Calu3 (cell line): ENCODE measurements around the gene GPR143. TPM values are rescaled to one million over a fixed set of nuclear protein-coding genes. Genes with fewer than 3 reads are reported as not detected.

Source experiments
- BruUV-seq: library from RNA; stranded (reverse); fragments of 400-500 nt; replicated peaks from 2 replicates; lab custom pipeline; 2021; lab: Mats Ljungman, UMichigan
- CTCF ChIA-PET: fragments of 300-600 bp; sonication (Branson Sonifier 250); formaldehyde crosslinking; loops from one replicate; lab custom pipeline; 2022; ENCODE audit warnings: antibody characterized with exemption; lab: Charles Lee
- DNase-seq: peaks from one replicate; pipeline ENCODE4 v3.0.0; 2022
- H3K27ac Mint-ChIP-seq: one replicate; pipeline ENCODE4 v1.8.0; 2022; ENCODE audit warnings: mixed read lengths; ENCODE audit not compliant: unreplicated experiment
- H3K27me3 Mint-ChIP-seq: one replicate; pipeline ENCODE4 v1.8.0; 2022; ENCODE audit warnings: mixed read lengths; ENCODE audit not compliant: unreplicated experiment
- H3K36me3 Mint-ChIP-seq: one replicate; pipeline ENCODE4 v1.8.0; 2022; ENCODE audit warnings: mild to moderate bottlenecking, moderate library complexity, mixed read lengths; ENCODE audit not compliant: insufficient read depth, unreplicated experiment
- H3K4me1 Mint-ChIP-seq: one replicate; pipeline ENCODE4 v1.8.0; 2022; ENCODE audit warnings: mild to moderate bottlenecking, low read depth, mixed read lengths; ENCODE audit not compliant: unreplicated experiment
- H3K4me3 Mint-ChIP-seq: one replicate; pipeline ENCODE4 v1.8.0; 2022; ENCODE audit warnings: mild to moderate bottlenecking, low read depth, moderate library complexity, mixed read lengths; ENCODE audit not compliant: unreplicated experiment
- H3K9me3 Mint-ChIP-seq: one replicate; pipeline ENCODE4 v1.8.0; 2022; ENCODE audit warnings: low read depth, mixed read lengths; ENCODE audit not compliant: unreplicated experiment
- intact Hi-C: fragments of 100-400 bp; cut with micrococcal nuclease; formaldehyde crosslinking; loops from one replicate; pipeline ENCODE4 v1.10.0; 2022; ENCODE audit not compliant: unreplicated experiment
- total RNA-seq: library from RNA; stranded (reverse); gene quantifications from 2 replicates; pipeline ENCODE4 v1.2.3, GENCODE V29; 2022
- TF ChIP-seq, protein P1 (sequence below): fragments of 200-600 bp; IDR thresholded peaks from one replicate; pipeline ENCODE4 v1.8.0; 2022; ENCODE audit warnings: antibody characterized with exemption; ENCODE audit not compliant: unreplicated experiment

Gene GPR143
- total RNA-seq, 1 experiment from 2014 or later, result 8.3 TPM

DNA sequence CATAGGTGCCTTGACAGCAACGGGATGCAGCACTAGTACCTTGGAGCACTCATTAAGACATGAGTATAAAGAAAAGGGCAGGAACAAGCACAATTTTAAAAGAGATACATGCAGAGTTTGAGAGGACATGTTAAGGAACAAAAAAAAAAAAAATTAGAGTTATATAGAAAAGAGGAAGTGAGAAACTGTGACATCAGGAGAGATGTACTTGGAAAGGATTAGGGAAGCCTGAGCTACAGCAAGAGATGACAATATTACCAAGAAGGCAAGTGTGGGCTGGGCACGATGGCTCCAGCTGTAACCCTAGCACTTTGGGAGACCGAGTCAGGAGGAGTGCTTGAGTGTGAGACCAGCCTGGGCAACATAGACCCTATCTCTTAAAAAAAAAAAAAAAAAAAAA lies 37.4 kb downstream of the GPR143 start:
- CTCF ChIA-PET, result no interaction called here
- H3K9me3 Mint-ChIP-seq, result peaks cover 4% of the 10 kb centered on the region
- TF ChIP-seq, protein P1, sequence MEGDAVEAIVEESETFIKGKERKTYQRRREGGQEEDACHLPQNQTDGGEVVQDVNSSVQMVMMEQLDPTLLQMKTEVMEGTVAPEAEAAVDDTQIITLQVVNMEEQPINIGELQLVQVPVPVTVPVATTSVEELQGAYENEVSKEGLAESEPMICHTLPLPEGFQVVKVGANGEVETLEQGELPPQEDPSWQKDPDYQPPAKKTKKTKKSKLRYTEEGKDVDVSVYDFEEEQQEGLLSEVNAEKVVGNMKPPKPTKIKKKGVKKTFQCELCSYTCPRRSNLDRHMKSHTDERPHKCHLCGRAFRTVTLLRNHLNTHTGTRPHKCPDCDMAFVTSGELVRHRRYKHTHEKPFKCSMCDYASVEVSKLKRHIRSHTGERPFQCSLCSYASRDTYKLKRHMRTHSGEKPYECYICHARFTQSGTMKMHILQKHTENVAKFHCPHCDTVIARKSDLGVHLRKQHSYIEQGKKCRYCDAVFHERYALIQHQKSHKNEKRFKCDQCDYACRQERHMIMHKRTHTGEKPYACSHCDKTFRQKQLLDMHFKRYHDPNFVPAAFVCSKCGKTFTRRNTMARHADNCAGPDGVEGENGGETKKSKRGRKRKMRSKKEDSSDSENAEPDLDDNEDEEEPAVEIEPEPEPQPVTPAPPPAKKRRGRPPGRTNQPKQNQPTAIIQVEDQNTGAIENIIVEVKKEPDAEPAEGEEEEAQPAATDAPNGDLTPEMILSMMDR, result no peak
- DNase-seq, result no peak
- H3K4me1 Mint-ChIP-seq, result no peaks in the 10 kb centered on the region
- no peak overlapping the region for H3K4me3 Mint-ChIP-seq
- intact Hi-C loops, result no loop called here
- H3K36me3 Mint-ChIP-seq, result no peaks in the 10 kb centered on the region
- H3K27me3 Mint-ChIP-seq, result no peaks in the 10 kb centered on the region
- BruUV-seq, result no TSS peak
- no peak overlapping the region for H3K27ac Mint-ChIP-seq

DNA sequence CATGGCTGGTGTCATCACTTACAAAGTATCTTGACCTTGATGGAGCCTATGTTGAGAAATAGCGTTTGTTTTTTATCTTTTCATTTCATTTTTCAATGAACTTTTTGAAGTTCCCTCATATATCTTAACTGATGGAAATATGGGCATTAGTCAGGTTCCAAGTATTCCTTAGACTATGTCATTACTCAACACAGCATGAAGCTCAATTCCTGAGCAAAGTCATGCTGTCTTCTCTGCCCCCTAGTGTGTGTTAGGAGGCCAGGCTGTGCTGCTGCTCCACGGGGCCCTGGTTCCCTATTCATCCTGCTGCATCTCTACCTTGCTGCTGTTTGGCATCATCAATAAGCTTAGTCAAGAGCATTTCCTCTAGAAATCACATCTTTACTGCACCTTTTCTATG lies 40.9 kb downstream of the GPR143 start:
- BruUV-seq, result no TSS peak

DNA sequence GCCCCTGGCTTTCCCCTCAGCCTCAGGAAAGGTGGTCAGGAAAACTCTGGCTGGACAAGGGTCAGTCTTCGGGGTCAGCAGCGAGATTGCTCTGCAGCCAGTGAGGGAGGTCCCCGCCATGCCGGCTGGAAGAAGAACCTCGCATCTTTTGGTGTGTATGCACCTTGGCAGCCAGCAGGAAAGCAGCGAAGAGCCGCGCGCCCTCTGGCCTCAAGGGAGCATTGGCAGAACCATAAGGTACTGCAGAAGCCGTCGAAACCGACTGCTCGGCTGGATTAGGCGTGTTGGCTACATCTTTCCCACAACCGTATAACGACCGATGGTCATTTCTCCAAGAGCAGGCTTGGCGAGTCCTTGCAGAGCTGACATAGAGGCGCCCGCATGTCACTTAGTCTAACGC lies 48.3 kb downstream of the GPR143 start:
- H3K4me3 Mint-ChIP-seq, result no peak overlapping the region
- intact Hi-C loops, result no loop called here
- TF ChIP-seq, protein P1, result no peak
- peaks cover 2% of the 10 kb centered on the region for H3K9me3 Mint-ChIP-seq
- peaks cover 21% of the 10 kb centered on the region for H3K36me3 Mint-ChIP-seq
- no TSS peak for BruUV-seq
- no peaks in the 10 kb centered on the region for H3K27me3 Mint-ChIP-seq
- no peaks in the 10 kb centered on the region for H3K4me1 Mint-ChIP-seq
- no peak overlapping the region for H3K27ac Mint-ChIP-seq
- CTCF ChIA-PET, result no interaction called here
- no peak for DNase-seq

More for the DNA sequence above, 40.9 kb downstream of the GPR143 start:
- DNase-seq, result no peak
- H3K9me3 Mint-ChIP-seq, result peaks cover 6% of the 10 kb centered on the region
- H3K27ac Mint-ChIP-seq, result no peak overlapping the region
- no peaks in the 10 kb centered on the region for H3K27me3 Mint-ChIP-seq
- H3K36me3 Mint-ChIP-seq, result peaks cover 12% of the 10 kb centered on the region
- intact Hi-C loops, result no loop called here
- no peak overlapping the region for H3K4me3 Mint-ChIP-seq
- TF ChIP-seq, protein P1, result no peak
- CTCF ChIA-PET, result no interaction called here
- H3K4me1 Mint-ChIP-seq, result no peaks in the 10 kb centered on the region

DNA sequence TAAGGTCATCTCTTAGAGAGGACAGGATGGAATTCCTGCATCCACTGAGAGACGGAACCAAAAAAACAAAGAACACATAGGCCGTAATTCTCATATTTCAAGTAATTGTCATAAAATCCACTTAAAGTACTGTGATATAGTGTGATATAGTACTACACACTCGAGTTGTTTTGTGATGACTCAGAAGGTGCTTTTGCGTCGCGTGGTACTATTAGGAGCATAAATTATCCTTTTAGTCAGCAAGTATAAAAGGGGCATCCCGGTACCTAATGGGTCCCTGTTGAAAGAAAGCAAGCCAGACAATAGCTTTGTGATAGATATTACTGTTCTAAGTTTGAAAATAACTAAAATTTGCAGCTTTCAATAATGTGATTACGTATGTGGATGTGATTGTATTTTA lies 55.3 kb downstream of the GPR143 start:
- CTCF ChIA-PET, result no interaction called here
- Mint-ChIP-seq H3K9me3 (no peaks in the 10 kb centered on the region), H3K36me3 (peaks cover 28% of the 10 kb centered on the region), H3K27me3 (no peaks in the 10 kb centered on the region), H3K4me1 (peaks cover 14% of the 10 kb centered on the region), H3K27ac (no peak overlapping the region), H3K4me3 (no peak overlapping the region)
- intact Hi-C loops, result no loop called here
- TF ChIP-seq, protein P1, result no peak
- BruUV-seq, result no TSS peak
- DNase-seq, result no peak
